ENCODE results near the gene ST3GAL3.

DNA sequence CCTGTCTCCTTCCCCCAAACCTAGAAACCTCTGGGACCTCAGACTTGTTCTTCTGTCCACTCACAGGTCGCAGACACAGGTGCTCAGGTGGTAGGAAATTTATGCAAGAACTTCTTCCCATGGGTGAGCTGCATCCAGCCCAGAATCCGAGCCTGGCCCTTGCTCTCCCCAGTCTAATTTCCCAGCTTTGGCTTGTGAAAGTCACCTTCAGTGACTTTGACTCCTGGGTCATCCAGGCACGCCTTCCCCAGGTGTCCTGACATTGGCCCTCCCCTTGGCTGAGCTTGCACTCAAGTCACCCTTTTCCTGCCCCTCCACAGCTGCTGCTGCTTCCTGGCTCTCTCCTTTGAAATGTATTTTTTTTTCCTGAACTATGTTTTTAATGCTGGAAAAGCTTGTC lies 246.0 kb downstream of the ST3GAL3 start:
- TF ChIP-seq, protein P1, sequence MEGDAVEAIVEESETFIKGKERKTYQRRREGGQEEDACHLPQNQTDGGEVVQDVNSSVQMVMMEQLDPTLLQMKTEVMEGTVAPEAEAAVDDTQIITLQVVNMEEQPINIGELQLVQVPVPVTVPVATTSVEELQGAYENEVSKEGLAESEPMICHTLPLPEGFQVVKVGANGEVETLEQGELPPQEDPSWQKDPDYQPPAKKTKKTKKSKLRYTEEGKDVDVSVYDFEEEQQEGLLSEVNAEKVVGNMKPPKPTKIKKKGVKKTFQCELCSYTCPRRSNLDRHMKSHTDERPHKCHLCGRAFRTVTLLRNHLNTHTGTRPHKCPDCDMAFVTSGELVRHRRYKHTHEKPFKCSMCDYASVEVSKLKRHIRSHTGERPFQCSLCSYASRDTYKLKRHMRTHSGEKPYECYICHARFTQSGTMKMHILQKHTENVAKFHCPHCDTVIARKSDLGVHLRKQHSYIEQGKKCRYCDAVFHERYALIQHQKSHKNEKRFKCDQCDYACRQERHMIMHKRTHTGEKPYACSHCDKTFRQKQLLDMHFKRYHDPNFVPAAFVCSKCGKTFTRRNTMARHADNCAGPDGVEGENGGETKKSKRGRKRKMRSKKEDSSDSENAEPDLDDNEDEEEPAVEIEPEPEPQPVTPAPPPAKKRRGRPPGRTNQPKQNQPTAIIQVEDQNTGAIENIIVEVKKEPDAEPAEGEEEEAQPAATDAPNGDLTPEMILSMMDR (IDR thresholded peaks at IDR 0.05) = no peak
- TF ChIP-seq POLR2A (IDR thresholded peaks at IDR 0.05) = no peak

Data from breast epithelium (tissue), 3 donors.